ENCODE data around the gene LRP2.

Gene LRP2

GRCh38 chr2:169082995-169083394, 279.3 kb downstream of the LRP2 start:
- in situ Hi-C loops (cut with MboI; ENCODE audit: low pct_unique_long_range_greater_than_20kb, low sequenced_read_pairs), result no loop called here

GRCh38 chr2:169081551-169081950, 280.8 kb downstream of the LRP2 start:
- no peak for DNase-seq
- in situ Hi-C loops (cut with MboI; ENCODE audit: low pct_unique_long_range_greater_than_20kb, low sequenced_read_pairs), result no loop called here

More at GRCh38 chr2:169082995-169083394, 279.3 kb downstream of the LRP2 start:
- no peak for DNase-seq

- DNase-seq, result peak; percentile 35
- in situ Hi-C loops (cut with MboI; ENCODE audit: low pct_unique_long_range_greater_than_20kb, low sequenced_read_pairs), result no loop called here
These were observed 281.9 kb downstream of the LRP2 start for GRCh38 chr2:169080250-169081069.

- in situ Hi-C loops (cut with MboI; ENCODE audit: low pct_unique_long_range_greater_than_20kb, low sequenced_read_pairs), result no loop called here
These were observed 284.6 kb downstream of the LRP2 start for GRCh38 chr2:169077674-169078240.

More at GRCh38 chr2:169077674-169078240, 284.6 kb downstream of the LRP2 start:
- no peak for DNase-seq

Measured in KBM-7 (cell line).